ENCODE data around the gene SPG11.
"Not testable (repeated sequence)": the region's sequence is repeated elsewhere in the genome, so short reads cannot be mapped to it uniquely, and the experiment has no call there.

DNA sequence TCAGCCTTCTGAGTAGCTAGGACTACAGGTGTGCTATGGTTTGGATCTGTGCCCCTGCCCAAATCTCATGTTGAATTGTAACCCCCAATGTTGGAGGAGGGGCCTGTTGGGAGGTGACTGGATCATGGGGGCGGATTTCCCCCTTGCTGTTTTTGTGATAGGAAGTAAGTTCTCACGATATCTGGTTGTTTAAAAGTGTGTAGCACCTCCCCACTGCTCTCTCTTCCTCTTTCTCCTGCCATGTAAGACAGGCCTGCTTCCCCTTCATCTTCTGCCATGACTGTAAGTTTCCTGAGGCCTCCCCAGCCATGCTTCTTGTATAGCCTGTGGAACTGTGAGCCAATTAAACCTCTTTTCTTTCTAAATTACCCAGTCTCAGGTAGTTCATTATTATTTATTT, 38.2 kb downstream of the SPG11 start:
- TF ChIP-seq, protein P1, sequence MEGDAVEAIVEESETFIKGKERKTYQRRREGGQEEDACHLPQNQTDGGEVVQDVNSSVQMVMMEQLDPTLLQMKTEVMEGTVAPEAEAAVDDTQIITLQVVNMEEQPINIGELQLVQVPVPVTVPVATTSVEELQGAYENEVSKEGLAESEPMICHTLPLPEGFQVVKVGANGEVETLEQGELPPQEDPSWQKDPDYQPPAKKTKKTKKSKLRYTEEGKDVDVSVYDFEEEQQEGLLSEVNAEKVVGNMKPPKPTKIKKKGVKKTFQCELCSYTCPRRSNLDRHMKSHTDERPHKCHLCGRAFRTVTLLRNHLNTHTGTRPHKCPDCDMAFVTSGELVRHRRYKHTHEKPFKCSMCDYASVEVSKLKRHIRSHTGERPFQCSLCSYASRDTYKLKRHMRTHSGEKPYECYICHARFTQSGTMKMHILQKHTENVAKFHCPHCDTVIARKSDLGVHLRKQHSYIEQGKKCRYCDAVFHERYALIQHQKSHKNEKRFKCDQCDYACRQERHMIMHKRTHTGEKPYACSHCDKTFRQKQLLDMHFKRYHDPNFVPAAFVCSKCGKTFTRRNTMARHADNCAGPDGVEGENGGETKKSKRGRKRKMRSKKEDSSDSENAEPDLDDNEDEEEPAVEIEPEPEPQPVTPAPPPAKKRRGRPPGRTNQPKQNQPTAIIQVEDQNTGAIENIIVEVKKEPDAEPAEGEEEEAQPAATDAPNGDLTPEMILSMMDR (IDR thresholded peaks at IDR 0.05) = not testable (repeated sequence)
- not testable (repeated sequence) for TF ChIP-seq EZH2 (IDR thresholded peaks at IDR 0.05; ENCODE audit: borderline replicate concordance, insufficient read depth, low read depth, low read length, poor library complexity, severe bottlenecking)
